HG03280 (cell line): ENCODE data around the gene HIPK2.
"Not testable (repeated sequence)": the region's sequence is repeated elsewhere in the genome, so short reads cannot be mapped to it uniquely, and the experiment has no call there.

ENCODE experiments used
- ATAC-seq: cut with Tn5 transposase; IDR thresholded peaks from one replicate; pipeline ENCODE4 v1.9.1; 2021; ENCODE audit warnings: mild to moderate bottlenecking, moderate library complexity; ENCODE audit not compliant: unreplicated experiment

Gene HIPK2

DNA sequence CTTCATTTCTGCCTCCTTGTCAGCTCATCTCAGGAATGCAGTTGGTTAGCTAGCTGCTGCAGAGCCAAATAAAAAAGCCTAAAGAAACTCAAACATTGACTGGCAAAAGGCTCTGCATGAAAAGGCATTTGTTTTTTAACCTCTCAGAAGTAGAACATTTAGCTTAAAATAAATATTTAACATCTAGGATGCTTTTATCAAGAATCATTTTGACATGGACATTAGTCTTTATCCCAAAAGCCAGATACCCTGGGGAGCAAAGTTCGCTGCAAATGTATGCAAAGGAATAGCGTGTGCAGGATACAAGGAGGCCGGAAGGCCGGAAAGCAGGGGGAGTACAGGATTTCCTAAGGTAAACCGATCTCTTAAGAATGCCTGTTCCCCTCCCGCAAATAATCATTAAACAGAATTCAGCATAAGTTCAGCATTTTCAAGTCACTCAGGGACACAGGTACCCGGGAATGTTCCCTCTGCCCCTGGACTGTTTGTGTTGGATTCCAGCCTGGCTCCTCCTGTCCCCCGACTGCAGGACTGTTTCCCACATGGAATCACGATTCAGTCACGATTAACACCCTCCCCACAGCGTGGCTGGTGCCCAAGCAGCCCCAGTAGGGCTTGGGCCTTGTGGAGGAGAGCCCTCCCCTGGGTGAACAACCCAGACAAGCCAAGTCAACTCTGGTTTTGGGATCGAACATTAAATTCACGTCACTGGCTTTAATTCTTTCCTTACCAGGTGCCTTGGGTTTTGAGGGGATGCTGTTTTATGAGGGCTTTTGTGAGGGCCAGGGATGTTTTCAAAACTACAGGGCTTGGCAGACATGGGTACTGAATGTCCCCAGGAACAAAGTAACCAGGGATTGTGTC is 97.8 kb downstream of the HIPK2 start:
- ATAC-seq, result no peak

- no peak for ATAC-seq
Observed at GRCh38 chr7:139676390-139676789, 101.4 kb downstream of the HIPK2 start.

DNA sequence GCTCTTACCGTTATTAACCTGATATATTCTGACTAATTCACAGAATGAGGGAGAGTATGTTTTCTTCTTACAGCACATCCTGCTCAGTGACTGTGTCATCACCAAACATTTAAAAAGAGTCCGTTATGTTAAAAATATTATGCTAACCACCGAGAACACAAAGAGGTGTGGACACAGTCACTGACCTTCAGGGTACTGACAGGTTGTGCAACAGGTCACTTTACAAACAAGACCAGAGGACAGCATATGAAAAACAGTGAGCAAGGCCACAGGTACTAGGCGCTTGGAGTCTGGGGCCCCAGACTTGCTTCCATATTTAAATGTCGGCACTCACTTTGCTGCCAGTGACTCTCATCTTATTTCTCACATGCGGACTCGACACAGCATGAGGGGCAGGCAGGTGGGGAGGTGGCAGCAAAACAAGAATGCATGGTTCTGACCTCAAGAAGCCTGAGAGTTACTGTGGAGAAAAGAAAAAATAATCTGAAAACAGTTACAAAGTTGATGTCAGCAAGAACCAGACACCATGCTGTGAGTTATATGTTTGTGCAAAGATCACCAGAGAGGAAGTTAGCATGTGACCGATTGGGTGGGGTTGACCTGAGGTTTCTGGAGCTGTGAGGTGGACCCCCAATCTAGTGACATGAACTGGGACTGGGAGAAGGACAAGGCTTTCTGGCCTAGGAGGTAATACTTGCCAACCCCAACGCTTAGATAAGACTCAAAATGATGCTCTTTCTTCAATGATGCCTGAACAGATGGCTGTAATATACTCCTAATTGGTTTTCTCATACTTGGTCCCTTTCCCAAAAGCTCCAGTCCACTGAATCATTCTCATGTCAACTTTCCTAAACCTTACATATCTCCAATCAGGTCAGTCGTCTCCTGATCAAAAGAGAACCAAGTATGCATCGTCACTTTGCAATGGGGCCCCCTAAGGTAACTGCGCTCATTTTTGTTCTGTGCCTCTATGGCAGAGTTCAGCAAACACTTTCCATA is 102.4 kb downstream of the HIPK2 start:
- peak; percentile 28 for ATAC-seq

GRCh38 chr7:139674752-139675126 is 103.1 kb downstream of the HIPK2 start:
- ATAC-seq, result no peak

DNA sequence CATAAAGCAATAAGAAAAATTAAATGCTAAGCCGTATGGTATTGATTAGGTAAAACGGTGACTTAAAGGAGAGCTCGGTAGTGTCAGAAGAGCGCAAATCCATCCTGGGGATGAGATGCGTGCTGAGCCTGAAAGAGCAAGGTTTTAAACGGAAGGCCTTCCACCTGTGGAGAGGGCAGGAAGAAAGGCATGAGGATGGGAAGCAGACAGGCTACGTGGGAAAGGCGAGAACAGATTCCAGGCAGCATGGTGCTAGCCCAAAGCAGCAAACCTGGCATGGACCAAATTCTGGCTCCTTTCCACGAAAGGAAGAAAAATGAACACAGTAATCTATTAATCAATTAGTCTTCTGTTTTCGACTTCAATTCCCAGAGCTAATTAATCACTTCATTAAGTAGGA is 103.5 kb downstream of the HIPK2 start:
- no peak for ATAC-seq

DNA sequence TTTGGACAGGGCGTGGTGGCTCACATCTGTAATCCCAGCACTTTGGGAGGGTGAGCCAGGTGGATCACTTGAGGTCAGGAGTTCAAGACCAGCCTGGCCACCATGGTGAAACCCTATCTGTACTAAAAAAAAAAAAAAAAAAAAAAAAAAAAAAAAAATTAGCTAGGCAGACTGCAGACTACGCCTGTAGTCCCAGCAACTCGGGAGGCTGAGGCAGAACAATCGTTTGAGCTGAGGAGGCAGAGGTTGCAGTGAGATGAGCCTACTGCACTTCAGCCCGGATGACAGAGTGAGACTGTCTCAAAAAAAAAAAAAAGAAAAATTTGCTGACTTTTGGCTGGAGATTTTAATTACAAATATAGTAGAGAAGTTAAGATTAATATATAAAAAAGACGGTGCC is 104.0 kb downstream of the HIPK2 start:
- ATAC-seq, result no peak

DNA sequence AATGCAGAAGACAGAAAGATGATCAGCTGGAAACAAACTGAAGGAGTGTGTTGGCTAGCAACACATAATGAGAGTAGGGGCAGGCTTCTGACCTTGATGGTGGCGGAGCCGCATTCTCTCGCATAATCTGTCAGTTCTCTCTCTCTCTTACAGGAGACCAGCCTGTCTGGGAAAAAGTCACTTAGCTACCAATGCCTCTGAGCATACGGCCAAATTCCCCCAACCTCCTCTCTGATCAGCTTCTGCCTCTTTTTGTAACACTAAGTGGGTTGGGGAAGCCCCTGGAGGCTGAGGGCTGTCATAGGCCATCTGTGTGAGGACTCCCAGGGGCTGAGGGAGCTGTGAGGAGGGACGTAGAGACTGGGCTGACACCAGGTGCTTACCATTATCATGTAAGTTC is 104.6 kb downstream of the HIPK2 start:
- ATAC-seq, result peak; percentile 72

GRCh38 chr7:139671967-139672366 is 105.8 kb downstream of the HIPK2 start:
- no peak for ATAC-seq

DNA sequence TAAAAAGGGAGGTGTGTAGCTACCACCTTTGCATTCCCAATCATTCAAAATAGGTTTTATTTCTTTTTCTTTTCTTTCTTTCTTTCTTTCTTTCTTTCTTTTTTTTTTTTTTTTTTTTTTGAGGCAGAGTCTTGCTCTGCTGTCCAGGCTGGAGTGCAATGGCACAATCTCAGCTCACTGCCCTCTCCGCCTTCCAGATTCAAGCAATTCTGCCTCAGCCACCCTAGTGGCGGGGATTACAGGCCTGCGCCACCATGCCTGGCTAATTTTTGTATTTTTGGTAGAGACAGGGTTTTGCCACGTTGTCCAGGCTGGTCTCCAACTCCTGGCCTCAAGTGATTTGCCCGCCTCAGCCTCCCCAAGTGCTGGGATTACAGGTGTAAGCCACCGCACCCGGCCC is 107.1 kb downstream of the HIPK2 start:
- ATAC-seq, result not testable (repeated sequence)

- ATAC-seq, result no peak
Observed at GRCh38 chr7:139669106-139670061, 108.4 kb downstream of the HIPK2 start.

DNA sequence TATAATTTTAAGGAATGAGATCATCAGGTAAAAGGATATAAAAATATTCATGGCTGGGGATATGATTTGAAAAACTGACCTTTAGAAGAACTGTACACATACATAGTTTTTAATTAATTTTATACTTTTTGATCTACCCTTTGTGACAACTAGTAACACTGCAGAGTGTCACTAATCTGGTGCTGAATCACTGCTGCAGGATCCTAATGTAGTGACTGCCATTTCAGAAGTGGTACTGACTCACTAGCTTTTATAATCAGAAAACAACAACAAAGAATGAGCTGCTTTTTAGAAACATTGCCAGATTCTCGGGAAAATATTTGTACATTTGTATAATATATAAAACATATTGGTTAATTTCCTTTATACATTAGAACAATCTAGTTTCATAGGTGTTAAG is 110.4 kb downstream of the HIPK2 start:
- ATAC-seq, result no peak

DNA sequence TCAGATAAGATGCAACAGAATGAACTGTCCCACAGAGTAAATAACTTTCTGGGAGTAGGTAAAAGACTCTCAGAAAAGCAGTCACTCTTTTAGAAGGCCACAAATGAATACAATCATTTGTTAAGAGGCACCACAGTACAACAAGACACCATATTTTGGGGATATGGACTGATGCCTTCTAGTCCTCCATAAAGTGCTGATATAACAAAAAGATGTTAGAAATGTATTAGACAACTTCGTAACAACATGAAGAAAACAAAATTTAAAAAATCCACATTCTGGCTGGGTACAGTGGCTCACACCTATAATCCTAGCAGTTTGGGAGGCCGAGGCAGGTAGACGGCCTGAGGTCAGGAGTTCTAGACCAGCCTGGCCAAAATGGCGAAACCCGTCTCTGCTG is 111.3 kb downstream of the HIPK2 start:
- ATAC-seq, result no peak

DNA sequence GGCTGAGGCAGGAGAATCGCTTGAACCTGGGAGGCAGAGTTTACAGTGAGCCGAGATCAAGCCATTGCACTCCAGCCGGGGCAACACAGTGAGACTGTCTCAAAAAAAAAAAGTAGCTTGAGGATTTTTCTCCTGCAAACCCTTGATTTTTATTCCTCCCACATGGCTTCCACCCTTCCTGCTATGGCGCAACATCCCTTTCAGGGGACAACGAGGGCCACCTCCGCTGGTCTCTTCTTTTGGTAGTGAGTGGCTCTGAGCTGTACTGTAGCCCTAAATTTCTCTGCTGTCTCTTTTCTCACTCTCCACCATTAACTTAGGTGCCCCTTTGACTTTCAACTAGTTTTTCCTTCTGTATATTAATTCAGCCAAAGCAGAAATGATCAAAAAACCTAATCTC is 113.4 kb downstream of the HIPK2 start:
- no peak for ATAC-seq

- no peak for ATAC-seq
Observed at GRCh38 chr7:139663608-139664177, 114.1 kb downstream of the HIPK2 start.

DNA sequence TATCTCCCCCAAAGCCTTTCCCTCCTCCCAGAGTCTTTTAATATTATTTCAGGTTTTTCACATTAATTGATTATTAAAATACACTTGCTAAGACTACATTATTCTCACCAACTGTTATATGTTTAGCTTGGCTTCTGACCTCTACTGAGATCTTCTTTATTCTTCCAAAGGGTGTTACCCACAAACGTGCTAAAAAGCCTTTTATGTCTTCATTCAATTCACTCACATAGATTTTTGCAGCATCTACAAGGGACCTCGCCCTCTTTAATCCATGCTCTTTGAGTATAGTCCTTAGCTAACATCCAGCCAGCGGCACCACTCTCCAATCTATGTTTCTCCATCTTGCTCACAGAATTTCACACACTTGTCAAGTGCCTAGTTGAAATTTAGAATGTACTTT is 115.9 kb downstream of the HIPK2 start:
- no peak for ATAC-seq

GRCh38 chr7:139661043-139661440 is 116.8 kb downstream of the HIPK2 start:
- no peak for ATAC-seq

DNA sequence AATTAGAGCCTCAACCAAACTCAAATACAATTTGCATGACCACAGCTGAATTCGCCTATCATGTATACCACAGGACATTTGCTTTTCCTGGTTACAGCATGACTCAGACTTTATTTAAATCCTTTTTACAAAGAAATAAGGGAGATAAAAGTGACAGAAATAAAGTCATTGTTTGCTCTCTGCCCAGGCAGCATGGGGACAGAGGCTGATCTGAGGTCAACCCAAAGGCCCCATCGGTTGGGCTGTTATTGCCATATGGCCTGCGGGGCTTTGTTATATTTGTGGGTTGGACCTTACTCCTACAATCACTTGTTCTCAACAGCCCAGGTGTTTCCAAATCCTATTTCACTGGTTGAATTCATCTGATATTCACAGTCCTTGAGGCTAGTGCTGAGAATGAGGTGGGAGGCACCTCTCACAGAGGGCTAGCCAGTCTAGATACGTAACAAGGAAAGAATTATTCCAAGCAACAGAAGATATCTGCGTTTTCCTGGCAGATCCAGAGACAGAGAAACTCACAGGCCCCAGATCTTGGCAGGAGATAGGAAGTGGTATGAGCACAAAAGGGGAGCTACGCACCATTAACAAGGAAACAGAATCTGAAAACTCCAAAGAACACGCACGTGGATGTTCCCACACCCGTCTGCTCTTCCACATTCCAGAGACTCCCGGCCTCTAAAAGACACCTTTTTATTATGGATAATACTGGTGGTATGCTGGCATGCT is 117.3 kb downstream of the HIPK2 start:
- ATAC-seq, result no peak

DNA sequence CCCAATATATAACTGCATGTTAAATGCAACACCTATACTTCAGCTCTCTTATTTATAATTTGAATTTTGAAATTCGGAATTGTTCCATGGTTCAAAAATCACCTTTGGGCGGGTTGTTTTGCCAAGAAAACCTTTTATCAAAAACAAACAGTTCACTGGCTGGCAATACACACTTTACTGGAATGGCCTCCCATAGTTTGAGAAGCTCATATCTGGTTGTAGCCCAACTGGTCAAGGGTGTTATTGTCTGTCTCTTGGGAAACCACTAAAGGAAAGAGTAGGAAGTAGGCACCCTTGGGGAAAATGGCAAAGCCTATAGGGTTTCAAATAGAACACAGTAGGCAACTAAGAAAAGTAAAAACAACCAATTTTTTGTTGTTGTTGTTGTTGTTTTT is 117.9 kb downstream of the HIPK2 start:
- no peak for ATAC-seq

GRCh38 chr7:139658908-139659675 is 118.7 kb downstream of the HIPK2 start:
- no peak for ATAC-seq
